Measurements from ENCODE around the gene LY6G5B. TPM values are rescaled to one million over a fixed set of nuclear protein-coding genes. Genes with fewer than 3 reads are reported as not detected.
"Not testable (repeated sequence)": the region's sequence is repeated elsewhere in the genome, so short reads cannot be mapped to it uniquely, and the experiment has no call there.

Gene LY6G5B
- total and polyA plus RNA-seq, 2 experiments from 2014 or later: 5.9 to 7.5 TPM

DNA sequence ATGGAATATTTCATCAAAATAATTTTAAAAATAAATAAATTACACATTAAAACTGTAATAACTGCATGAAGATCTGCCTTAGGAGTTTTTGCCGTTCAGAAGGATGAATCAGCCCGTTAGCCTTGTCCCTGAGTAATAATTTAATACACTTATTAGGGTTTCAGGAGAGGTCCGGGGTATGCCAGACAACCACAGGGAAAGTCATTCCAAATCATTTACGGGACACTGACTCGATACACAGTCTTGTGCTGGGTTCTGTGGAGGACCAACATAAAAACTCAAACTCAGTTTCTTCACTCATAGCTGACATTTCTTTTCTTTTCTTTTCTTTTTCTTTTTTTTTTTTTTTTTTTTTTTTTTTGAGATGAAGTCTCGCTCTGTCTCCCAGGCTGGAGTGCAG, 36.2 kb downstream of the LY6G5B start:
- H3K9me2 ChIP-seq (ENCODE audit: insufficient read depth): no peaks in the 10 kb centered on the region
- H3K79me2 ChIP-seq (ENCODE audit: insufficient read depth): peaks cover 19% of the 10 kb centered on the region
- no peak for DNase-seq
- TF ChIP-seq EZH2phosphoT487 (IDR thresholded peaks at IDR 0.05; ENCODE audit: insufficient read depth, low read depth): no peak
- TF ChIP-seq EZH2 (IDR thresholded peaks at IDR 0.05; ENCODE audit: insufficient read depth, poor library complexity, severe bottlenecking): no peak
- no peak overlapping the region for H3K4me2 ChIP-seq (ENCODE audit: unreplicated experiment)
- H4K20me1 ChIP-seq (ENCODE audit: insufficient read depth): no peaks in the 10 kb centered on the region
- H3K9me3 ChIP-seq (ENCODE audit: low read depth): no peaks in the 10 kb centered on the region
- no peaks in the 10 kb centered on the region for H3K27me3 ChIP-seq (replicated peaks; ENCODE audit: insufficient read depth)
- peaks cover 8% of the 10 kb centered on the region for H3K4me1 ChIP-seq (ENCODE audit: insufficient read depth)
- H3F3A ChIP-seq (ENCODE audit: insufficient read depth): no peaks in the 10 kb centered on the region
- 78 to 82% methylated on average over 5 to 6 of the region's 6 CpGs for WGBS, 2 experiments (ENCODE audit: low coverage in 1 of 2, low lambda C conversion rate in 2 of 2, missing lambda C conversion rate in 2 of 2)
- H3K36me3 ChIP-seq (ENCODE audit: low read depth): no peaks in the 10 kb centered on the region
- in situ Hi-C loops (cut with MboI): no loop called here
- no peak overlapping the region for H2AFZ ChIP-seq
- no peak overlapping the region for H3K9ac ChIP-seq
- H3K4me3 ChIP-seq: no peak overlapping the region
- no peak overlapping the region for H3K27ac ChIP-seq

DNA sequence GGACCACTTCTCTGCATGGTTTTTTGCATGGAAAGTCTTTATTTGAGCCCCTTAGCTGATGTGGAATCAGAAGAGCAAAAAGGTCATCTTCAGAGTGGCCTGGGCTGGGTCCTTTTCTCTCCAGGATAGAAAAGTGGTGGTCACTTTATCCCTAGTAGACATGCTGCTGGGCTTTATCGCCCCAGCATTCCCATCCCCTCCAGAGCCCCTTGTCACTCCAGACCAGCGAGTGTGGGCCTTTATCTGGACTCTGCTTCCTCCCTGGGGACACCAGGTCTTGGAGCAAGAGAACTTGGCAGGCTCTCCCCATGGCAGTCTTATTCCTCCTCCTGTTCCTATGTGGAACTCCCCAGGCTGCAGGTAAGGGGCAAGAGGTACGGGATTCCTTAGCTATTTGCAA, 36.8 kb downstream of the LY6G5B start, which contains the start of gene LY6G6F:
LY6G6F (plus strand) TSS at position 268 of the 400 bp plus-strand sequence; CDS start at position 309, 41 bp downstream.
- no peaks in the 10 kb centered on the region for H4K20me1 ChIP-seq (ENCODE audit: insufficient read depth)
- H2AFZ ChIP-seq: no peak within 1 kb of the TSS
- peaks cover 12% of the 10 kb centered on the region for H3K79me2 ChIP-seq (ENCODE audit: insufficient read depth)
- no peaks in the 10 kb centered on the region for H3K9me2 ChIP-seq (ENCODE audit: insufficient read depth)
- H3K4me3 ChIP-seq: no peak within 1 kb of the TSS
- H3F3A ChIP-seq (ENCODE audit: insufficient read depth): no peaks in the 10 kb centered on the region
- WGBS, 2 experiments (ENCODE audit: low coverage in 1 of 2, low lambda C conversion rate in 2 of 2, missing lambda C conversion rate in 2 of 2): 23 to 38% methylated on average over 3 of the region's 3 CpGs
- in situ Hi-C loops (cut with MboI): no loop called here
- H3K9me3 ChIP-seq (ENCODE audit: low read depth): no peaks in the 10 kb centered on the region
- no peaks in the 10 kb centered on the region for H3K36me3 ChIP-seq (ENCODE audit: low read depth)
- H3K27me3 ChIP-seq (replicated peaks; ENCODE audit: insufficient read depth): no peaks in the 10 kb centered on the region
- peaks cover 6% of the 10 kb centered on the region for H3K4me1 ChIP-seq (ENCODE audit: insufficient read depth)
- no peak within 1 kb of the TSS for H3K9ac ChIP-seq
- TF ChIP-seq EZH2phosphoT487 (IDR thresholded peaks at IDR 0.05; ENCODE audit: insufficient read depth, low read depth) (no peak), EZH2 (IDR thresholded peaks at IDR 0.05; ENCODE audit: insufficient read depth, poor library complexity, severe bottlenecking) (no peak)
- no peak within 1 kb of the TSS for H3K4me2 ChIP-seq (ENCODE audit: unreplicated experiment)
- DNase-seq: no peak
- H3K27ac ChIP-seq: no peak within 1 kb of the TSS

DNA sequence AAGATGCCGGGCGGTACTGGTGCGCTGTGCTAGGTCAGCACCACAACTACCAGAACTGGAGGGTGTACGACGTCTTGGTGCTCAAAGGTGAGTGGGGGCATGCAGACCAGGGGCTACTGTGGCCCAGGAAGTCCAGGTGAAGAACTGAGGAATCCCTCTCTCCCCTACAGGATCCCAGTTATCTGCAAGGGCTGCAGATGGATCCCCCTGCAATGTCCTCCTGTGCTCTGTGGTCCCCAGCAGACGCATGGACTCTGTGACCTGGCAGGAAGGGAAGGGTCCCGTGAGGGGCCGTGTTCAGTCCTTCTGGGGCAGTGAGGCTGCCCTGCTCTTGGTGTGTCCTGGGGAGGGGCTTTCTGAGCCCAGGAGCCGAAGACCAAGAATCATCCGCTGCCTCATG, 37.9 kb downstream of the LY6G5B start:
- H3K79me2 ChIP-seq (ENCODE audit: insufficient read depth): peaks cover 1% of the 10 kb centered on the region
- H3K9me2 ChIP-seq (ENCODE audit: insufficient read depth): no peaks in the 10 kb centered on the region
- in situ Hi-C loops (cut with MboI): no loop called here
- H3K9ac ChIP-seq: no peak overlapping the region
- H3K4me1 ChIP-seq (ENCODE audit: insufficient read depth): no peaks in the 10 kb centered on the region
- H3K27ac ChIP-seq: no peak overlapping the region
- 77 to 78% methylated on average over 10 of the region's 10 CpGs for whole genome bisulfite sequencing, 2 experiments (ENCODE audit: low coverage in 1 of 2, low lambda C conversion rate in 2 of 2, missing lambda C conversion rate in 2 of 2)
- no peak overlapping the region for H3K4me2 ChIP-seq (ENCODE audit: unreplicated experiment)
- H3K4me3 ChIP-seq: no peak overlapping the region
- no peaks in the 10 kb centered on the region for H3K27me3 ChIP-seq (replicated peaks; ENCODE audit: insufficient read depth)
- no peak for DNase-seq
- H3F3A ChIP-seq (ENCODE audit: insufficient read depth): no peaks in the 10 kb centered on the region
- no peaks in the 10 kb centered on the region for H3K9me3 ChIP-seq (ENCODE audit: low read depth)
- H2AFZ ChIP-seq: no peak overlapping the region
- TF ChIP-seq EZH2phosphoT487 (IDR thresholded peaks at IDR 0.05; ENCODE audit: insufficient read depth, low read depth) (no peak), EZH2 (IDR thresholded peaks at IDR 0.05; ENCODE audit: insufficient read depth, poor library complexity, severe bottlenecking) (no peak)
- no peaks in the 10 kb centered on the region for H4K20me1 ChIP-seq (ENCODE audit: insufficient read depth)
- no peaks in the 10 kb centered on the region for H3K36me3 ChIP-seq (ENCODE audit: low read depth)

DNA sequence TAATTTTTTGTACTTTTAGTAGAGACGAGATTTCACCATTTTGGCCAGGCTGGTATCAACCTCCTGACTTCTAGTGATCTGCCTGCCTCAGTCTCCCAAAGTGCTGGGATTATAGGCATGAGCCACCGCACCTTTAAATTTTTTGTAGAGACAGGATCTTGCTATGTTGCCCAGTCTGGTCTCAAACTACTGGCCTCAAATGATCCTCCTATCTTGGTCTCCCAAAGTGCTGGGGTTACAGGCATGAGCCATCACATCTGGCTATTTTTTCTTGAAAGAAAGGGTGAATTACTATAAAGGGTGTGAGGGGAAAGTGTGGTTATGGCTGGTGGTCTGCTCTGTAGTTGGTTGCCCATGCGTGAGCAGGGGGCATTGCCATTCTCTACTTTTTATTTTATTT, 38.4 kb downstream of the LY6G5B start:
- H3K79me2 ChIP-seq (ENCODE audit: insufficient read depth): no peaks in the 10 kb centered on the region
- no peaks in the 10 kb centered on the region for H3K36me3 ChIP-seq (ENCODE audit: low read depth)
- H3F3A ChIP-seq (ENCODE audit: insufficient read depth): no peaks in the 10 kb centered on the region
- TF ChIP-seq EZH2phosphoT487 (IDR thresholded peaks at IDR 0.05; ENCODE audit: insufficient read depth, low read depth) (no peak), EZH2 (IDR thresholded peaks at IDR 0.05; ENCODE audit: insufficient read depth, poor library complexity, severe bottlenecking) (no peak)
- no peaks in the 10 kb centered on the region for H3K4me1 ChIP-seq (ENCODE audit: insufficient read depth)
- H3K9ac ChIP-seq: no peak overlapping the region
- H3K4me2 ChIP-seq (ENCODE audit: unreplicated experiment): no peak overlapping the region
- no peaks in the 10 kb centered on the region for H3K27me3 ChIP-seq (replicated peaks; ENCODE audit: insufficient read depth)
- no peak for DNase-seq
- H3K4me3 ChIP-seq: no peak overlapping the region
- H3K9me3 ChIP-seq (ENCODE audit: low read depth): no peaks in the 10 kb centered on the region
- 75 to 82% methylated on average over 3 of the region's 3 CpGs for WGBS, 2 experiments (ENCODE audit: low coverage in 1 of 2, low lambda C conversion rate in 2 of 2, missing lambda C conversion rate in 2 of 2)
- H3K27ac ChIP-seq: no peak overlapping the region
- no peaks in the 10 kb centered on the region for H3K9me2 ChIP-seq (ENCODE audit: insufficient read depth)
- in situ Hi-C loops (cut with MboI): no loop called here
- no peak overlapping the region for H2AFZ ChIP-seq
- no peaks in the 10 kb centered on the region for H4K20me1 ChIP-seq (ENCODE audit: insufficient read depth)

DNA sequence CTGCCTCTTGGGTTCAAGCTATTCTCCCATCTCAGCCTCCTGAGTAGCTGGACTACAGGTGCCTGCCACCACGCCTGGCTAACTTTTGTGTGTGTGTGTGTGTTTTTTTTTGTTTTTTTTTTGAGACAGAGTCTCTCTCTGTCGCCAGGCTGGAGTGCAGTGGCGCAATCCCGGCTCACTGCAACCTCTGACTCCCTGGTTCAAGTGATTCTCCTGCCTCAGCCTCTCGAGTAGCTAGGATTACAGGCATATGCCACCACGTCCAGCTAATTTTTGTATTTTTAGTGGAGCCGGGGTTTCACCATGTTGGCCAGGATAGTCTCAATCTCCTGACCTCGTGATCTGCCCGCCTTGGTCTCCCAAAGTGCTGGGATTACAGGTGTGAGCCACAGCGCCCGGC, 39.4 kb downstream of the LY6G5B start:
- H4K20me1 ChIP-seq (ENCODE audit: insufficient read depth); H3K9me2 ChIP-seq (ENCODE audit: insufficient read depth); H3K4me1 ChIP-seq (ENCODE audit: insufficient read depth); in situ Hi-C loops (cut with MboI); H3F3A ChIP-seq (ENCODE audit: insufficient read depth); H3K4me2 ChIP-seq (ENCODE audit: unreplicated experiment); H3K27ac ChIP-seq; H3K9ac ChIP-seq; H3K79me2 ChIP-seq (ENCODE audit: insufficient read depth); H2AFZ ChIP-seq; H3K36me3 ChIP-seq (ENCODE audit: low read depth); DNase-seq; H3K9me3 ChIP-seq (ENCODE audit: low read depth); H3K4me3 ChIP-seq; H3K27me3 ChIP-seq (replicated peaks; ENCODE audit: insufficient read depth): not testable (repeated sequence)
- WGBS, 2 experiments (ENCODE audit: low coverage in 1 of 2, low lambda C conversion rate in 2 of 2, missing lambda C conversion rate in 2 of 2): 76 to 82% methylated on average over 11 of the region's 11 CpGs
